Lung (tissue), 12 donors: ENCODE data around the gene R3HCC1L. TPM values are rescaled to one million over a fixed set of nuclear protein-coding genes. Genes with fewer than 3 reads are reported as not detected.

ENCODE experiments used
- ATAC-seq: fragments of 200-7000 bp; cut with Tn5 transposase; one replicate; pipeline ENCODE4 v1.9.1; 2020; ENCODE audit warnings: moderate number of reproducible peaks; ENCODE audit not compliant: insufficient read depth, low FRiP score
- DNase-seq, 3 donors: peaks; one replicate each; pipeline ENCODE4 v3.0.0-alpha.2; 2013 to 2017
- H3K27ac ChIP-seq, 2 donors: one replicate each; pipeline ENCODE4 v1.5.1; 2013; ENCODE audit warnings: mild to moderate bottlenecking in 2 of 2, moderate library complexity in 2 of 2, control low read depth in 1 of 2, inconsistent platforms in 1 of 2, low read depth in 1 of 2, low read length in 1 of 2
- H3K27me3 ChIP-seq, 3 donors: one replicate each; pipeline ENCODE4 v1.5.1; 2013; ENCODE audit warnings: low read length in 2 of 3; ENCODE audit not compliant: control insufficient read depth in 3 of 3, insufficient read depth in 3 of 3
- H3K36me3 ChIP-seq, 4 donors: one replicate each; pipeline ENCODE4 v1.5.1; 2013; ENCODE audit warnings: low read length in 4 of 4, mild to moderate bottlenecking in 1 of 4, moderate library complexity in 1 of 4; ENCODE audit not compliant: control insufficient read depth in 4 of 4, insufficient read depth in 4 of 4
- H3K4me1 ChIP-seq, 5 donors: one replicate each; pipeline ENCODE4 v1.5.1; 2013; ENCODE audit warnings: low read length in 5 of 5, mild to moderate bottlenecking in 2 of 5, moderate library complexity in 1 of 5; ENCODE audit not compliant: control insufficient read depth in 5 of 5, insufficient read depth in 5 of 5
- H3K4me3 ChIP-seq: one replicate; pipeline ENCODE4 v1.5.1; 2013; ENCODE audit warnings: mild to moderate bottlenecking, control low read depth, moderate library complexity
- H3K9ac ChIP-seq, 2 donors: one replicate each; pipeline ENCODE4 v1.5.1; 2013; ENCODE audit warnings: low read length in 2 of 2, control low read depth in 1 of 2; ENCODE audit not compliant: insufficient read depth in 1 of 2
- H3K9me3 ChIP-seq, 4 donors: one replicate each; pipeline ENCODE4 v1.5.1; 2013; ENCODE audit warnings: low read length in 3 of 4, mild to moderate bottlenecking in 1 of 4, moderate library complexity in 1 of 4; ENCODE audit not compliant: control insufficient read depth in 4 of 4, insufficient read depth in 3 of 4
- WGBS, 2 donors: extraction: QIAGEN DNeasy Blood & Tissue Kit; methylation state at CpG; one replicate each; pipeline ENCODE4 v1.1.7; 2013; 5-methylcytosine and 5-hydroxymethylcytosine counted together
- polyA plus RNA-seq, 2 donors: library from polyadenylated mRNA; stranded (reverse); fragments of 200-250 nt; gene quantifications; one replicate each; pipeline ENCODE4 v1.2.1, GENCODE V29; 2013
- total RNA-seq, 2 donors: library from RNA; depleted of rRNA in 1 of 2; stranded (reverse); fragments of >200 nt in 1 of 2; gene quantifications; one replicate each; pipeline ENCODE4 v1.2.1, GENCODE V29; 2014 to 2021
- TF ChIP-seq, protein P1 (sequence below): IDR thresholded peaks from 2 replicates; pipeline ENCODE4 v1.5.1; 2012; ENCODE audit warnings: mild to moderate bottlenecking; ENCODE audit errors: control extremely low read depth, extremely low read depth
- donor health status: control.
- donor health status: control.
- donor health status: Bipolar disorder and iron deficiency.
- donor health status: healthy.
- donor health status: DM: yes; HTN: yes; CAD: no.

Gene R3HCC1L
- total and polyA plus RNA-seq, 4 donors, result 5.0 to 39.4 (median 11.3) TPM

DNA sequence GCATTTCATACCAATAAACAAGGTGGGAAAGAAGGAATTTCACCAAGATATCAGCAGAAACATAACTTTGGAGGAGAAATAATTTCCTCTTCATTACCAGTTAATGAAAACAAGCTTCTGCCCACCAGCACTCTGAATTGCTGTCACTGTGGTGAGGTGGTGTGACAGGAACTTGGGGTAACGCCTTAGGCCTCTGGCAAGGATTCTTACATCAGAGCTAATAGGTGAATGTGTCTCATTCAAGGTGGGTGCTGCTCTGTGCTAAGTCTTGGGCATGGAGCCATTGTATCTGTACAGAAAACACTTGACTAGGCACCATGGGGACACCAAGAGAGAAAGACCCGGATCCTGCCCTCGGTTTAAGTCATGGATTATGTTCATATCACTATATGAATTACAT lies 141.9 kb downstream of the R3HCC1L start:
- no peak for DNase-seq
- no peak overlapping the region for H3K4me3 ChIP-seq
- H3K9me3 ChIP-seq, result no peaks in the 10 kb centered on the region
- 75 to 88% methylated on average over 3 of the region's 3 CpGs for WGBS, 2 donors
- no peak overlapping the region for H3K9ac ChIP-seq
- no peak for ATAC-seq
- H3K27me3 ChIP-seq, result no peaks in the 10 kb centered on the region
- H3K27ac ChIP-seq, result no peak overlapping the region
- no peaks in the 10 kb centered on the region for H3K36me3 ChIP-seq
- H3K4me1 ChIP-seq, result no peaks in the 10 kb centered on the region
- TF ChIP-seq, protein P1, sequence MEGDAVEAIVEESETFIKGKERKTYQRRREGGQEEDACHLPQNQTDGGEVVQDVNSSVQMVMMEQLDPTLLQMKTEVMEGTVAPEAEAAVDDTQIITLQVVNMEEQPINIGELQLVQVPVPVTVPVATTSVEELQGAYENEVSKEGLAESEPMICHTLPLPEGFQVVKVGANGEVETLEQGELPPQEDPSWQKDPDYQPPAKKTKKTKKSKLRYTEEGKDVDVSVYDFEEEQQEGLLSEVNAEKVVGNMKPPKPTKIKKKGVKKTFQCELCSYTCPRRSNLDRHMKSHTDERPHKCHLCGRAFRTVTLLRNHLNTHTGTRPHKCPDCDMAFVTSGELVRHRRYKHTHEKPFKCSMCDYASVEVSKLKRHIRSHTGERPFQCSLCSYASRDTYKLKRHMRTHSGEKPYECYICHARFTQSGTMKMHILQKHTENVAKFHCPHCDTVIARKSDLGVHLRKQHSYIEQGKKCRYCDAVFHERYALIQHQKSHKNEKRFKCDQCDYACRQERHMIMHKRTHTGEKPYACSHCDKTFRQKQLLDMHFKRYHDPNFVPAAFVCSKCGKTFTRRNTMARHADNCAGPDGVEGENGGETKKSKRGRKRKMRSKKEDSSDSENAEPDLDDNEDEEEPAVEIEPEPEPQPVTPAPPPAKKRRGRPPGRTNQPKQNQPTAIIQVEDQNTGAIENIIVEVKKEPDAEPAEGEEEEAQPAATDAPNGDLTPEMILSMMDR, result no peak

- no peaks in the 10 kb centered on the region for H3K9me3 ChIP-seq
- H3K27ac ChIP-seq, result no peak overlapping the region
- H3K4me1 ChIP-seq, result no peaks in the 10 kb centered on the region
- DNase-seq, result no peak
- no peaks in the 10 kb centered on the region for H3K36me3 ChIP-seq
- H3K4me3 ChIP-seq, result no peak overlapping the region
- TF ChIP-seq, protein P1, result no peak
- no peak overlapping the region for H3K9ac ChIP-seq
- H3K27me3 ChIP-seq, result peaks cover 0 to 2% (median 0%) of the 10 kb centered on the region in 3 donors
- 79 to 88% methylated on average over 2 of the region's 2 CpGs for WGBS, 2 donors
- ATAC-seq, result no peak
Observed at GRCh38 chr10:98285416-98285815, 151.0 kb downstream of the R3HCC1L start.

- Histone ChIP-seq H3K36me3 (no peaks in the 10 kb centered on the region), H3K9ac (no peak overlapping the region), H3K4me3 (no peak overlapping the region), H3K27me3 (peaks cover 0 to 2% (median 0%) of the 10 kb centered on the region in 3 donors), H3K9me3 (peaks cover 0 to 2% (median 0%) of the 10 kb centered on the region in 4 donors), H3K27ac (no peak overlapping the region), H3K4me1 (no peaks in the 10 kb centered on the region)
- 93% methylated on average over 12 of the region's 12 CpGs for WGBS, 2 donors
- DNase-seq, result no peak
- TF ChIP-seq, protein P1, result no peak
- ATAC-seq, result no peak
Observed at GRCh38 chr10:98286419-98286818, 152.0 kb downstream of the R3HCC1L start.

GRCh38 chr10:98287321-98287720 lies 152.9 kb downstream of the R3HCC1L start:
- H3K9me3 ChIP-seq, result peaks cover 0 to 2% (median 0%) of the 10 kb centered on the region in 4 donors
- no peak overlapping the region for H3K4me3 ChIP-seq
- H3K27ac ChIP-seq, result no peak overlapping the region
- no peak overlapping the region for H3K9ac ChIP-seq
- DNase-seq (no peak), ATAC-seq (no peak)
- H3K4me1 ChIP-seq, result no peaks in the 10 kb centered on the region
- 95 to 97% methylated on average over 5 of the region's 5 CpGs for WGBS, 2 donors
- TF ChIP-seq, protein P1, result no peak
- H3K27me3 ChIP-seq, result no peaks in the 10 kb centered on the region
- H3K36me3 ChIP-seq, result no peaks in the 10 kb centered on the region
